KOPT-K1 (cell line): ENCODE results near the gene CACNA2D2.
"Not testable (repeated sequence)": the region's sequence is repeated elsewhere in the genome, so short reads cannot be mapped to it uniquely, and the experiment has no call there.

Experiments used
- H3K27ac ChIP-seq: fragments of 200-600 bp; sonication (generic); 2 replicates; pipeline ENCODE4 v1.5.1; 2016; ENCODE audit warnings: antibody characterized with exemption, mild to moderate bottlenecking, low read depth, low read length; ENCODE audit not compliant: poor library complexity, severe bottlenecking
- H3K36me3 ChIP-seq: fragments of 200-600 bp; sonication (generic); 2 replicates; pipeline ENCODE4 v1.5.1; 2017; ENCODE audit warnings: antibody characterized with exemption, mild to moderate bottlenecking, low read length, moderate library complexity; ENCODE audit not compliant: insufficient read depth
- H3K9me3 ChIP-seq: fragments of 200-600 bp; sonication (generic); 2 replicates; pipeline ENCODE4 v1.5.1; 2017; ENCODE audit warnings: antibody characterized with exemption, low read length, mild to moderate bottlenecking; ENCODE audit not compliant: insufficient read depth, poor library complexity, severe bottlenecking

The CACNA2D2 gene

DNA sequence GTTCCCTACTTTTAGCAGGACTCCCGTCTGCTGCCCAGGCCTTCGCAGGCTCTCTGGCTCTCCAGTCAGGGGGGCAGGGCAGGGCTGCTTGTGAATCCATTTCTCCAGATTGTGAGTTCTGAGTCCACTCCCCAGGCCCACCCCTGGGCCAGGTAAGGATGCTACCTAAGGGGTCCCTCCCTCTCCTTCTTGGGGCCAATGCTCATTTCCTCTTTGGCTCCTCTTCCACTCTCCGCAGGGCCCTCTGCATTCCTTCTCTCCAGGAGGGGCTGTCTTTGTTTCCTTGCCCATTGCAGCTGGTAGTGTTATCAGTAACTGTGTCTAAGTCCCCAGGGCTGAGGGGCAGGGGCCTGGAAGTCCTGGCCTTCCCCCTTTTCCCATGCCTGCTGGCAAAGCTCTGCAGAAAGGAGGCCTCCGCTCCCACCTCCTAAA lies 13.0 kb upstream of the CACNA2D2 start:
- H3K36me3 ChIP-seq = no peaks in the 10 kb centered on the region
- no peaks in the 10 kb centered on the region for H3K9me3 ChIP-seq
- H3K27ac ChIP-seq = no peak overlapping the region

DNA sequence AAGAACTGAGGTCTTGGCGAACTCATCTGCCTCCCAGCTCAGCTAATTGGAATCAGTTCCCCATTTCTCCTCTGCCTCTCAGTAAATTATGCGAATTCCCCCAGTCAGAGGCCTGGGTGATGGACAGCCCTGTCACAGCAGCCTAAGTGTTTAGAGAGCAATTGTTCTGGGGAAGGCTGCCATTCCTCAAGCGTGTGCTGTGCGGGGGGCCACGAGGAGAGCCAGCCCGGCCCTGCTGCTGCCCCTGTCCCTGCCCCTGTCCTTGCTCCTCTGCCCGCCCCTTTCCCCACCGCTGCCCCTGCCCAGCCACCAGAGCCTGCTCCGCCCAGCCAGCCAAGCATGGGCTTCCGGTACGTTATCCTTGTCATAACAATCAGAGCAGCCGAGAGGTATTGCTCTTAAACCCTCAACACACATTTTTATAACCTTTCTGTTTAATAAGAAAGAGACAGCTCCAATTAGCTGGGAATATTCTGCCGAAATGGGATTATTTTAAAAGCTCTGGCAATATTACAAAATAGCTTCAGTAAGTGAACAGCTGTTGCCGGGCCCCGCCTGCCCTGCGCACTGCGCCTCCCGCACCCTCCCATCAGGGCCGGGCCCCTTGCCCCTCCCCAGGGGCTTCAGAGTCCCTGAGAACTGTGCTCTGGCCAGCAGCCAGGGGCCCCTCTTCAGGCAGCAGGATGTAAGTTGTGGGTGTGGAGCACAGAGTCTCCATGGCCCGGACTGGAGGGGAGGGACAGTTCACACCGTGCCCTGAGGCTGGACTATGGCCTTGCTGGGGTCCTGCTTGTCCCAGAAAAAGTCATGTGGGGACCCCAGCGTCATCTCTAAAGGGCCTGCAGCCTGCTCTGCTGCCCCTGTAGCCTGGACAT lies 12.4 kb upstream of the CACNA2D2 start:
- H3K9me3 ChIP-seq = no peaks in the 10 kb centered on the region
- no peak overlapping the region for H3K27ac ChIP-seq

DNA sequence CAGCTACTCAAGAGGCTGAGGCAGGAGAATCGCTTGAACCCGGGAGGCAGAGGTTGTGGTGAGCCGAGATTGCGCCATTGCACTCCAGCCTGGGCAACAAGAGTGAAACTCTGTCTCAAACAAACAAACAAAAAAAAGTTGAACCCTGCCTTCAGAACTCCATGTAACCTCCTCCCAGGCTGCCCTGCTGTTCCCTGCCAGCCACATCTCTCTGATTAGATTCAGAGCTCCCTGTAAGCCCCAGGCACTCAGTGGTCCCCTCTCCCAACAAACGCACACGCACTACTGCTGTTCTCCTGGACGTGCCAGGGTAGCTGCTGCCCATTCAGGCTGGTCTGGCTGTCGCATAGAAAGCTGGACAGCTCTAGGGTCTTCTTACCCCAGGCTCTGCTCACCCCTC lies 9.5 kb upstream of the CACNA2D2 start:
- H3K36me3 ChIP-seq, H3K9me3 ChIP-seq, H3K27ac ChIP-seq: not testable (repeated sequence)

More for the DNA sequence above, 12.4 kb upstream of the CACNA2D2 start:
- no peaks in the 10 kb centered on the region for H3K36me3 ChIP-seq

DNA sequence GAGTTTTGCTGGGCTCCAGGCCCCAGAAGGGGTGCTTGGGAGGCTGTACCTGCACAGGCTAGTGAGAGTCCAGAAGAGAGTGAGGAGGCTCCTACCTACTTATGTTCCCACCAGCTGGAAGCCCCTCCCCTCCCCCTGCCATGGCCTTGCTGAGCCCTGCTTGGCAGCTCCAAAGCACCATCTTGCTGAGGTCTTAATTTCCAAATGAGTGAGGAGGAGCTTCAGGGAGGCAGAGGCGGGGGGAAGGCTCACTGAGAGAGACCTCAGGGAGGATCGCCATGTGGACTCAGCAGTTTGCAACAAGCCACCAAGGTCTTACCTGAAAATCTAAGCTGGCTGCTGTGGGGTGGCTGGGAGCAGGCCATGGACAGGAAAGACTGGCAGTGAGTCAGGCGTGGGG lies 8.7 kb upstream of the CACNA2D2 start:
- Histone ChIP-seq H3K27ac (no peak overlapping the region), H3K9me3 (no peaks in the 10 kb centered on the region), H3K36me3 (no peaks in the 10 kb centered on the region)

DNA sequence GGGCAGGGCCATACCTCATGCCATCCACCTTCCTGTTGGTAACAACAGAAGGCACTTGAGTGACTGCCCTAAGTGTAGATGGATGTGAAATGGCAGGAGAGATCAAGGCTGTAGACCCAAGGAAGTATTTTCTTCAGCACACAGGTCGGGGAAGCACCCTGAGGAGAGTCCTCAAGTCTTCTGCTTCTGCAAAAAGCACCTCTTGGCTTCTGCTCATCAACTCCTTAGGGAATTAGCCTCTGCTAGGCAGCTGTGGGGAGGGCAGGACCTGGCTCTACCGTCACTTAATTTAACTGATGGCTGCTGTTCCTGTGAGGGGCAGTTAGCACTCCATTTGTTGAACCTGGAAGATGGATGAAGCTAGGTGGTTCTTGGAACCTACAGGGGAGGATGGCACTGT lies 6.9 kb upstream of the CACNA2D2 start:
- Histone ChIP-seq H3K27ac (no peak overlapping the region), H3K9me3 (no peaks in the 10 kb centered on the region), H3K36me3 (no peaks in the 10 kb centered on the region)

DNA sequence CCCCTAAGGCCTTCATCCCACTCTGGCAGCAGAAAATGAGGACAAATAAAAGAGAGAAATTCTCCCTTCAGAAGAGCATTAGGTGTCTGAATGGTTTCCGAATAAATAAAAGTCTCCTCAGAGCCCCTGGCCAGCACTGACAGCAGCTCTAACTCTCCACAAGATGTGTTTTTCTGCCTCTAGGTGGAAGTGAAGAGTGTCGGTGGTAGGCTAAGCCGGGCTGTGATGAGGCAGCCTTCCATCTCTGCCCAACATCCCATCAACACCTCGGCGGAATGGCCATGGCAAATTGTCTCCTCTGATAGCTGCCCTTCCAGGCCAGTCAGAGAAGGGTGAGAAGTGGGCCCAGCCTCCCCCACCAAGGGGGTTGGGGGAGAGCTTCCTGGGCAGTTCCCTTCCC lies 6.3 kb upstream of the CACNA2D2 start:
- no peaks in the 10 kb centered on the region for H3K36me3 ChIP-seq
- no peak overlapping the region for H3K27ac ChIP-seq
- H3K9me3 ChIP-seq = no peaks in the 10 kb centered on the region

DNA sequence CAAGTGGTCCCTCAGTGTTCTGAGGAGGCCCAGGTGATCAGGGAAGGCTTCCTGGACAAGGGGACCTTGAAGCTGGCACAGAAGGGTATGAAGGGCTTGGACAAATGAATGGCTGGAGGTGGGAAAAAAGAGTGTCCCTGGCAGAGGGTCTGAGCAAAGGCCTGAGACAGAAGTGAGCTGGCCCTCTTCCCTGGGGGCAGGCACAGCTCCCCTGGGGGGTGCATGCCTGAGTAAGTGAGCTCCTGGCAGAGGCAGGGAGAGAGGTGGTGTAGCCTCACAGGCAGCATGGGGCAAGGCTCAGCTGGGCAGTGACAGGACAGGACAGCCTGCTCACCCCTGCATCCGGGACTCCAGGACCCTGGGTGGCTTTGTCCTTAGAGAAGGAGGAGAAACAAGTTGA lies 5.4 kb upstream of the CACNA2D2 start:
- Histone ChIP-seq H3K9me3 (no peaks in the 10 kb centered on the region), H3K36me3 (no peaks in the 10 kb centered on the region), H3K27ac (no peak overlapping the region)

DNA sequence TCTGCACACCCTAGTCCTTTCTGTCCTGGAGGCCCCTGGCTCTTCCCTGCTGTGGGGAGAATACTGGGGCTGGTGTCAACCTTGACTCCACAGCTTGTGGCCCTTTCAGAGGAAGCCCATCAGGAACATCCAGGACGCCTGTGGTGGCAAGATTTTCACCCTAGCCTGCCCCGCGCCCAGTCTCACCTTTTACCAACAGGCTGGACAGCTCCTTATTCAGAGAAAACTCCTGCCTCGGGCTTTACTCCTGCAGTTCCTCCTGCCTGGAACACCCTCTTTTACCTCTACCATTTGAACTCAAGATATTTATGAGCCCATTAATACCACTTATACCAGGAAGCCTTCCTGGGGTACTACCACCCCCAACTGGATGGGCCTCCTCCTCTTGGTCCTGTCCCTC lies 2.7 kb upstream of the CACNA2D2 start:
- Histone ChIP-seq H3K9me3 (no peaks in the 10 kb centered on the region), H3K27ac (no peak overlapping the region), H3K36me3 (no peaks in the 10 kb centered on the region)

DNA sequence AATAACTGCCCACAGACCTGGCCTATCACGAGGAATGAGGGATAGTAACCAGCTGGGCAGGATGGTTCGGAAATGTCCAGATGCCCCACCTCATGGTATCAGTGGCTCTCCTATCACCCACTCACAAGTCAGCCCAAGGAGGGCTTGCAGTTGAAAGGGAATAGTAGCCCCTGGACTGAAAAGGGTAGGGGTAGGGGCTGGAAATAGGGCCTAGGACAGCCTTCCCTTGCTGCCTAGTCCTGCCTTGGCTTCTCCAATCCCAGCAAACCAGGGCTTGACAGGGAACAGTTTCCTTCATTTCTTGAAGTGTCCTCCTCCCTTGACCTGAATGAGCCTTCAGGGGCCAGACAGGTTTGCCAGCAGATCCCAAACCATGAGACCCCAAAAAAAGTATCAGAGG lies 1.2 kb upstream of the CACNA2D2 start:
- no peaks in the 10 kb centered on the region for H3K9me3 ChIP-seq
- no peak overlapping the region for H3K27ac ChIP-seq
- no peaks in the 10 kb centered on the region for H3K36me3 ChIP-seq

DNA sequence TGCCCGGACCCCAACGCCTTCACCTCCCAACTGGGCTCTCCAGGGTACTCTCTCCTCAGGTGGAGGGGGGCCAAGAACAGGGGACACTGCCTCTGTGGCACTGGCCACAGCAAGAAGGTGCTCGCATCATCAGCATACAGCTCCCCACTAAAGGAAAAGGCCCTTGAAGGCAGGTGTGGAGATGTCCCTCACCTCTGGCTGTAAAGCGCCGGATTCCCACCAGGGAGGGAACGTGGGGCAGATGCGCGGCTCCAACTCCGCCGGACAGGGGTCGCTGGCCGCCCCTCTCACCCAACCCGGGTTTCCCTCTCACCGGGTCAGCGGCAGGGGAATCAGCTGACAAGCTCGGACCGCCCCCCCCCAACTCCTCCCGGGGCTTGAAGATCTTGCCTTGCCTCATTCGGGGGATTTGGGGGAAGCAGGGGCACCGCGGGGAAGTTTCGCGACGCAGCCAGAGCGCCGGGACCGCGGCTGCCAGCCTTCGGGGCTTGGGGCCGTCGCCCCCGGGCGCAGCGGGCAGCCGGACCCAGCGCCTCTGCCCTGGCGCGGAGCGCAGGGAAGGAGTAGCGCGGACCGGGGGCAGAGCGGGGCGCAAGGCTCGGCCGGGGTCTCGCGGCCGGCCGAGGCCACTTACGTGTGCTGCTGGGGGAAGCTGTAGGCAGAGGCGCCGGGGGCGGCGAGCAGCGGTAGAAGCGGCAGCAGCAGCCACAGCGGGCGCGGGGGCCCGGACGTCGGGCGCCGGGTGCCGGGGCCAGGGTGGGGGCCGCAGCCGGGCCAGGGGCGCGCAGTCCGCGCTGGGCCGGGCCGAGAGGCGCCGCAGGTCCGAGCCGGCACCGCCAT lies 630 bp downstream of the CACNA2D2 start:
- H3K36me3 ChIP-seq = no peaks in the 10 kb centered on the region
- H3K9me3 ChIP-seq = no peaks in the 10 kb centered on the region
- no peak overlapping the region for H3K27ac ChIP-seq

DNA sequence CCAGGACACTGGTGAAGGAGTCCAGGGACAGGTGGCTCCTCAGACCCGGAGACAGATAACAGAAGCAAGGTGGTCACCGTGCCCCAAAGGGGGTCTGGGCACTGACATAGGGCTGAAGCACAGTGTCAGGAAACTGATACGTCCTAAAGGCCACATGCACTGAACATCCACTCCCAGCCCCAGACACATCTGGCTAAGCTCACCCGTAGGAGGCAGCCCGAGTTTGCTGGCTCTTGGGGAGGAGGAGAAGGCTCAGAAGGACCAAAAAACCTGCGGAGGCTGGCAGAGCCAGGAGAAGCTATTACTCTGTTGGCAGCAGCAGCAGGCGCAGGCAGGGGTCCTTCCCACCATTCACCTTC lies 1.2 kb downstream of the CACNA2D2 start:
- H3K27ac ChIP-seq = no peak overlapping the region
- no peaks in the 10 kb centered on the region for H3K9me3 ChIP-seq
- no peaks in the 10 kb centered on the region for H3K36me3 ChIP-seq

DNA sequence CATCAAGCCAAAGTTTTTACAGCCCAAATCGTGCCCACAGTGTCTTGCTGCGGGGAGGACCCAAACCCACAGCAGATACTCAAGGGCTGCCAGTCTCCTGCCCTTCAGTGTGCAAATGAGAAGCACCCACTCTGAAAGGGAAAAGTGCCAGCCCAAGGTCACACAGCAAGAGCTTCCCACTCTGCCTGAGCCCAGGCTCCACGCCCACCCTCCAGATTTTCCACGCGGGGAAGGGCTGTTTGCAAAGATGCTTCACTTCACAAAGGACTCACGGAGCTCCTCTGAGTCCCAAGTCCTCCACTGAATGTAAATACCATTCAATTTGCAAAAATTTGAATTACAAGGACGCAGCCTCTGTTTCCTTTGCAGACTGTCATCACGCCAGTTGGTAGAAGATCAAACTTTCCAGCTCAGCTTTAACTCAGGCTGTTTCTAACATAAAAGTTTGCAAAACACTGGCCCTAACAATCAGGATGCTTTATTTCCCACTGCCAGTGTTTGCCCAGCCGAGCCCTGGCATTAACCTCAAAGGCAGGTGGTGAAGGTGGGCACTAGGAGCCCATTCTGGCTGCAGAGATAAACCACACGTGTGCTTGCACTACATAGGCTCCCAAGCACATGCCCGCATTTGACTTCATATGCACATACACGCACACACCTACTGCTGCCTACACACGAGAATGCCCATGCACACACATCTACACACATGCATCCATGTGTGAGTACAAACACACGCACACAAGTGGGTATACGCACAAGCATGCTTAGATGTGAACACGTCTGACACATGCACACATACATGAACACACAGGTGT lies 7.6 kb downstream of the CACNA2D2 start:
- Histone ChIP-seq H3K9me3 (no peaks in the 10 kb centered on the region), H3K36me3 (no peaks in the 10 kb centered on the region), H3K27ac (no peak overlapping the region)

DNA sequence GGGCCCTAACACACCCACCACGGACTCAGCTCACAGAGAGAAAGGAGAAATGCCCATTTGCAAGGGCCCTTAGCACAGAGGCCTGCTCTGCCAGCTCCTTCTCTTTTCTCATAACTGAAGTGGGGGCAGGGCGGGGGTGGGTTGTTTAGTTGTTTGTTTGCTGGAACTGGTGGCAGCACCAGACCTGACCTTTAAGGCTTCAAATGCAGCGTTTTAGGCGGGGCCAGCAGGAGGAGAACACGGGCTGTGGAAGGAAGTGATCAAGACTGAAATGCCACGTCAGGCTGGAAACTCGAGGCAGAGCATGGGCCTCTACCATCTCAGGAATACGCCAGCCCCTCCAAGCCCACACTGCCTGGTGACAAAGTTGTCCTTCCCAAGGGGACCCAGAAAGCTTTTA lies 9.3 kb downstream of the CACNA2D2 start:
- no peak overlapping the region for H3K27ac ChIP-seq

DNA sequence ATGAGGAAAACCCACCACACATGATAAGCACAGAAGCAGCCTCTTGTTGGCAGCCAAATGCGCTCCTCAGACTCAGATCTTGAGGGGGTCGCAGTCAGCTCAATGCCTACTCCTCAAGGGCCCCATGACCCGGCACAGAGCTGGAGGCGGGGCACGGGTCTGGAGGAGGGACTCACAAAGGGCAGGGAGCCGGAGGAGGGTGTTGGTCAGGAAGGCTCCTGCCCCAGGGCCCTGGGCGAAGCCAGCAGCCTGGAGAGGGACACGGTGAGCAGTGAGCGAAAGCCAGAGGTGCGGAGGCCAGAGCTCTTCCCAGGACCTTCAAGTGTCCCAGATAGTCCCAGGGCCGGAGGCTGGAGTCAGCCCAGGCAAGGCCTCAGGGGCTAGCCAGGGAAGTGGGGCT lies 9.8 kb downstream of the CACNA2D2 start:
- no peaks in the 10 kb centered on the region for H3K36me3 ChIP-seq
- H3K27ac ChIP-seq = no peak overlapping the region
- no peaks in the 10 kb centered on the region for H3K9me3 ChIP-seq

More for the DNA sequence above, 9.3 kb downstream of the CACNA2D2 start:
- Histone ChIP-seq H3K9me3 (no peaks in the 10 kb centered on the region), H3K36me3 (no peaks in the 10 kb centered on the region)

DNA sequence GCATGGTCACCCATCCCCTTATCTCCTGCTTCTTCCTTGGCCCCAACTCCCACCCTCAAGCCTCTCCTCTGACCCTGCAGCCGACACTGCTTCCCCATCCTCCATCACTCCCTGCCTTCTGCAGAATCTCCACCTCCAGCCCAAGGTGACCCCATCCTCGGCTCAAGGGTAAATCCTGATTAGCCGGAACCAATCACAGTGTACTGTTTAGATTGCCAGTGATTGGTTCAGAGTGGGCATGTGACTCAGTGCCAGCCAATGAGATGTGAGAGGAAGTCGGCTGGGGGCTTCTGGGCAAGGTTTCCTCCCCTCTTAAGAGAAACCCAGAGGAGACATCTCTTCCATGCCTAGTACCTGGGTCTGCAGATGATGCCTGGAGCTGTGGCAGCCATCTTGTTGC lies 10.3 kb downstream of the CACNA2D2 start:
- Histone ChIP-seq H3K36me3 (no peaks in the 10 kb centered on the region), H3K9me3 (no peaks in the 10 kb centered on the region), H3K27ac (no peak overlapping the region)
